Mucosa of descending colon (tissue), 3 donors: Measurements from ENCODE around the gene RGS6. TPM values are rescaled to one million over a fixed set of nuclear protein-coding genes. Genes with fewer than 3 reads are reported as not detected.
A peak's percentile ranks its signal among the peaks of the same experiment; 100 is the strongest.
"Not testable (repeated sequence)": the region's sequence is repeated elsewhere in the genome, so short reads cannot be mapped to it uniquely, and the experiment has no call there.

Source experiments
- ATAC-seq: fragments of 200-7000 bp; cut with Tn5 transposase; one replicate; pipeline ENCODE4 v1.9.1; 2020; ENCODE audit warnings: mild to moderate bottlenecking, moderate library complexity
- DNase-seq, 3 donors: peaks; one replicate each; pipeline ENCODE4 v3.0.0-alpha.2; 2020
- H3K36me3 ChIP-seq: fragments of 200-600 bp; one replicate; pipeline ENCODE4 v1.8.0; 2021; ENCODE audit warnings: low read depth, mild to moderate bottlenecking
- H3K4me1 ChIP-seq: fragments of 200-600 bp; one replicate; pipeline ENCODE4 v1.8.0; 2021; ENCODE audit warnings: low read depth, mild to moderate bottlenecking
- H3K4me3 ChIP-seq: fragments of 200-600 bp; one replicate; pipeline ENCODE4 v1.8.0; 2021; ENCODE audit warnings: mild to moderate bottlenecking
- H3K9me3 ChIP-seq: fragments of 200-600 bp; one replicate; pipeline ENCODE4 v1.8.0; 2021; ENCODE audit warnings: mild to moderate bottlenecking
- intact Hi-C, 2 donors: fragments of 100-400 bp; cut with DNase I in 1 of 2; cut with micrococcal nuclease in 1 of 2; formaldehyde crosslinking; loops; one replicate each; pipeline versions ENCODE4 v1.11.0 to v1.11.1; 2022; cut with DNase I, micrococcal nuclease
- total RNA-seq, 3 donors: library from RNA; stranded (reverse); fragmentation: NEBNext Ultra II Directional in 2 of 3; extraction: Animal tissue kit (Norgen Biotek cat#: 25700) in 2 of 3; gene quantifications; one replicate each; pipeline versions ENCODE4 v1.2.1 to v1.2.4, GENCODE V29; 2021 to 2023
- TF ChIP-seq, protein P1 (sequence below): fragments of 200-600 bp; IDR thresholded peaks from one replicate; pipeline ENCODE4 v1.8.0; 2022; ENCODE audit warnings: antibody characterized with exemption, mild to moderate bottlenecking
- donor health status: DM: no; HTN: no; CAD: no; lungs with moderate emphysema.
- donor health status: DM: no; HTN: no; CAD: no.
- donor health status: DM: no; HTN: yes; CAD: no.

The RGS6 gene
- total RNA-seq, 3 donors from 2014 or later, result 0.66 to 2.5 (median 0.94) TPM

DNA sequence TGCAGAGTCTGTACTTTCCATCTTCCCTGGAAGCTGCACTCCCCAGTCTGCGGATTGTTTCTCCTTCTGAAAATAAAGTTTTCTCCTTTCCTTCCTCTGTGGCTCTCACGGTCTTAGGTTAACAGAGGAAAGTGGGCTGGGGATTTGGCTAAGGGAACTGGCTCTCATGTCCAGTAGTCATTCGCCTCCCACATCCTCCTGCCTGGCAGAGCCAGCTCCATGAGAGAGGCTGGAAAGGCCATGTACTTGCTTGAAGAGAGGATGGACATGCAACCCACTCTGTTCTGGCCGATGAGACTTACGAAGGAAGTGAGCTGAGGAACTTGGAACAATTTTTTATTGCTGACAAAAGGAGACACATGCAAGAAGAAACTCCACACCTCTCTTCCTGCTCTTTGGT is 18.9 kb upstream of the RGS6 start:
- TF ChIP-seq, protein P1, sequence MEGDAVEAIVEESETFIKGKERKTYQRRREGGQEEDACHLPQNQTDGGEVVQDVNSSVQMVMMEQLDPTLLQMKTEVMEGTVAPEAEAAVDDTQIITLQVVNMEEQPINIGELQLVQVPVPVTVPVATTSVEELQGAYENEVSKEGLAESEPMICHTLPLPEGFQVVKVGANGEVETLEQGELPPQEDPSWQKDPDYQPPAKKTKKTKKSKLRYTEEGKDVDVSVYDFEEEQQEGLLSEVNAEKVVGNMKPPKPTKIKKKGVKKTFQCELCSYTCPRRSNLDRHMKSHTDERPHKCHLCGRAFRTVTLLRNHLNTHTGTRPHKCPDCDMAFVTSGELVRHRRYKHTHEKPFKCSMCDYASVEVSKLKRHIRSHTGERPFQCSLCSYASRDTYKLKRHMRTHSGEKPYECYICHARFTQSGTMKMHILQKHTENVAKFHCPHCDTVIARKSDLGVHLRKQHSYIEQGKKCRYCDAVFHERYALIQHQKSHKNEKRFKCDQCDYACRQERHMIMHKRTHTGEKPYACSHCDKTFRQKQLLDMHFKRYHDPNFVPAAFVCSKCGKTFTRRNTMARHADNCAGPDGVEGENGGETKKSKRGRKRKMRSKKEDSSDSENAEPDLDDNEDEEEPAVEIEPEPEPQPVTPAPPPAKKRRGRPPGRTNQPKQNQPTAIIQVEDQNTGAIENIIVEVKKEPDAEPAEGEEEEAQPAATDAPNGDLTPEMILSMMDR, result no peak
- ATAC-seq (no peak), DNase-seq (no peak)
- Histone ChIP-seq H3K36me3 (no peaks in the 10 kb centered on the region), H3K4me1 (no peaks in the 10 kb centered on the region), H3K4me3 (no peak overlapping the region), H3K9me3 (no peaks in the 10 kb centered on the region)
- intact Hi-C loops, result no loop called here

DNA sequence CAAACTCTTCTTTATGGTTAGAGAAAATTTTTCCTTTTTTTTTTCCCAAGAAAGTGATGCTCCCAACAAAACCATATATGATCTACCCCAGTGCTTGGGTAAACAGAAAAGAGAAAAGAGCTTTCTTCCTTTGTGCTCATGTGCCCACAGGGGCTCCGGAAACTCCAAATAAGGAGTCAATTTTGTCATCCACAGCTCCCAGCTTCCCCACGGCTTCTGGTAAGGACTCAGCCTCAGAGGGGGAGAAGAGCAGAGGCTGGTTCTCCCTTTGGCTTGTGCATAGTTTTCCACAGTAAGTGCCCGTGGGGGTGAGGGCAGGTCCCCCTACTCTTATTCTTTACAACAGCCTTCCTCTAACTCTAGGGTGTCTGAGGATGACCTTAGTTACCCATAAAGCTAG is 13.3 kb upstream of the RGS6 start:
- H3K4me3 ChIP-seq, result no peak overlapping the region
- DNase-seq, result no peak
- TF ChIP-seq, protein P1, result no peak
- H3K4me1 ChIP-seq, result no peaks in the 10 kb centered on the region
- H3K9me3 ChIP-seq, result no peaks in the 10 kb centered on the region
- intact Hi-C loops, result no loop called here
- no peak for ATAC-seq
- H3K36me3 ChIP-seq, result no peaks in the 10 kb centered on the region

DNA sequence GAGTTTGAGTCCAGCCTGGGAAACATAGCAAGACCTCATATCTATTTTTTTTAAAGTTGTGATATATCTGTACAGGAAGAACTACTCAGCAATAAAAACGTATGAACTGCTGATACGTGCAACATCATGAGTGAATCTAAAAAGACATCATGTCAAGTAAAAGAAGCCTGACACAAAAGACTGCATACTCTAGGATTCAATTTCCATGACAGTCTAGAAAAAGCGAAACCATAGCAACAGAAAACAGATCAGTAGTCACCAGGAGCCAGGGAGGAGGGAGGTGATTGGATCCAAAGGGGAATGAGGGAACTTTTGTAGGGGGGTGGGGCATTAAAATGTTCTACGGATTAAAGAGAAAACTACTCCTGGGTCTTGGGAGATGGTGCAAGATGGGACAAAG is 8.7 kb upstream of the RGS6 start:
- TF ChIP-seq, protein P1, result no peak
- no peak overlapping the region for H3K4me3 ChIP-seq
- H3K36me3 ChIP-seq, result no peaks in the 10 kb centered on the region
- no peak for DNase-seq
- H3K4me1 ChIP-seq, result no peaks in the 10 kb centered on the region
- H3K9me3 ChIP-seq, result no peaks in the 10 kb centered on the region
- no peak for ATAC-seq
- intact Hi-C loops, result no loop called here

DNA sequence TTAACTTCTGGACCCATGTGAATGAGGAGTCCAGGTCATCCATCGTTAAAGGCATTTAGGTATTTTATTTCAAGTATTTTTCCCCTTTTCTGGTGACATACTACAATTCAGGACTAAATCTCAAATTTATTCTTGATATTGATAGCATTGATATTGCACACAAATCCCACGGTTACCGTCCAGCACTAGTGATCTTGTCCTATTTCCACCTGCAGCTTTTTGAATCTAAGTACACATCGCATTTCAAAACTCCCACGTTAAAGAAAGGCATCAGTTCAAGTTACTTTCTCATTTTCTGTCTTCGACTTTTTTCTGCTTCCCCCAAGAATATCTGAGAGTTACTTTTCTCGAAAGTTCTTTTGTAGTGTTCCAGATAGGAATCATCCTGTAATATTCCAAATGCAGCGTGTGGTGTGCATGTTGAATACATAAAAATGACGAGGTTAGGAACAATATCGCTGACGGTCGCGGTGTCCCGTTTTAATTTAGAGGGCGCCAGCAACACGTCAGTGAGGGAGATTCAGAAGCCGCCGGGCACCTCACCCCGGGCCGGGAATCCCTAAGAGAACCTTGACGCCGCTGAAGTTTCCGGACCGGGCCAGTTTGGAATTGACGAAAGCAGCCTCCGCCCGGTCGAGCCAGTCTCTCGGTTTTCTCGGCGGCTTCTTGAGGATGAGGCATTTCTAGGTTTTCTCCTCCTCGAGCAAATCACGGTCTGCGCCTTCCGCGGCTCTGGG is 569 bp upstream of the RGS6 start:
- no peaks in the 10 kb centered on the region for H3K4me1 ChIP-seq
- H3K4me3 ChIP-seq, result no peak overlapping the region
- TF ChIP-seq, protein P1, result no peak
- peak; percentile 14 for ATAC-seq
- intact Hi-C loops, result no loop called here
- no peaks in the 10 kb centered on the region for H3K36me3 ChIP-seq
- DNase-seq, result peak in 1 of 3 donors; percentile 7
- H3K9me3 ChIP-seq, result no peaks in the 10 kb centered on the region

DNA sequence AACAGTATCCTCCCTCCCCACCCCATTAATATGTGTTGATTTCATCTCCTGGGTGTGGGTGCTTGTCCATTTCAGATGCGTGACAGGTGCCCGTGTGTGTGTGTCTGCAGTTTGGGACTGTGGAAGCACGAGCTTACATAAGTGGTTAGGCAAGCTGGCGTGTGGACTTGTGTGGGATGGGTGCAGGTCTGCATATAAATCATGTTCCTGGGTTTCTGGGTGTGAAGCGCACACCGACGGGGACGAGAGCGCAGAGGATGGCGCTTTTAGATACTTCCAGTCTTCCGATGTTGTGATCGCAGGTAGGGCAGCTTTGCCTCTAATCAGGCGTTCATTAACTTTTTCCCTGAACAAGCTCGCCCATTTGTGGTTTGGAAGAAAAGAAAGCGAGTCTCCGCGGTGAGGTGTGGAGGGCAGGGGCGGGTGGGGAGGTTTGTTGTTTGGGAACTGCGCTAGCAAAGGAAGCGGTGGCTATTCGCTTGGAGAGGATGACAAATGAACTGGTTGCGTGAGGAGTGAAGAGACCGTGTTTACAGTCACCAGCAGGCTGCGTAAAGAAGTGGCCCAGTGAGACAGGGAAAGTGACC is 865 bp downstream of the RGS6 start:
- Histone ChIP-seq H3K4me1 (no peaks in the 10 kb centered on the region), H3K9me3 (no peaks in the 10 kb centered on the region), H3K4me3 (no peak overlapping the region), H3K36me3 (no peaks in the 10 kb centered on the region)
- no peak for ATAC-seq
- DNase-seq, result no peak
- TF ChIP-seq, protein P1, result no peak
- intact Hi-C loops, result no loop called here

DNA sequence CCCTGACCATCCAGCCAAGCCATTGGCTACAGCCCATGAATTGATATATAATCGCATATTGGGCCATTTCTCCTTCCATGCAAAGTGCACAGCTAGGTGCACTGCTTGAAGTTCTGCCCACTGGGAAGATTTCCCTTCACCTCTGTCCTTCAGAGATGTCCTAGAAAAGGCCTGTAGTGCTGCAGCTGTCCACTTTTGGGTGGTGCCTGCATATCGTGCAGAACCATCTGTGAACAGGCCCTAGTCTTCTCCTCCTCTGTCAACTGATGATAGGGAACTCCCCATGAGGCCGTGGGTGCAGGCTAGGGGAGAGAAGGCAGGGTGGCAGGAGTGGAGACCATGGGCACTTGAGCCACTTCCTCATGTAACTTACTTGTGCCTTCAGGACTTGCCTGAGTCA is 6.0 kb downstream of the RGS6 start:
- H3K9me3 ChIP-seq, H3K36me3 ChIP-seq, intact Hi-C loops, H3K4me1 ChIP-seq, DNase-seq, ATAC-seq, H3K4me3 ChIP-seq: not testable (repeated sequence)

DNA sequence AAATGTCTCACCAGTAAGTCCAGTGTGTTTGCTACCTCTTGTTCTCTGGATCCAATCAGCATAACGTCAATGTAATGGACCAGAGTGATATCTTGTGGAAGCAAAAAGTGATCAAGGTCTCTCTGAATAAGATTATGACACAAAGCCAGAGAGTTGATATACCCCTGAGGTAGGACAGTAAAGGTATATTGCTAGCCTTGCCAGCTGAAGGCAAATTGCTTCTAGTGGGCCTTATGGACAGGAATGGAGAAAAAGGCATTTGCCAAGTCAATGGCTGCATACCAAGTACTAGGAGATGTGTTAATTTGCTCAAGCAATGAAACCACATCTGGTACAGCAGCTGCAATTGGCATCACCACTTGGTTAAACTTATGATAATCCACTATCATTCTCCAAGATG is 7.1 kb downstream of the RGS6 start:
- intact Hi-C loops, ATAC-seq, H3K4me3 ChIP-seq, DNase-seq, H3K9me3 ChIP-seq, H3K36me3 ChIP-seq, H3K4me1 ChIP-seq: not testable (repeated sequence)

DNA sequence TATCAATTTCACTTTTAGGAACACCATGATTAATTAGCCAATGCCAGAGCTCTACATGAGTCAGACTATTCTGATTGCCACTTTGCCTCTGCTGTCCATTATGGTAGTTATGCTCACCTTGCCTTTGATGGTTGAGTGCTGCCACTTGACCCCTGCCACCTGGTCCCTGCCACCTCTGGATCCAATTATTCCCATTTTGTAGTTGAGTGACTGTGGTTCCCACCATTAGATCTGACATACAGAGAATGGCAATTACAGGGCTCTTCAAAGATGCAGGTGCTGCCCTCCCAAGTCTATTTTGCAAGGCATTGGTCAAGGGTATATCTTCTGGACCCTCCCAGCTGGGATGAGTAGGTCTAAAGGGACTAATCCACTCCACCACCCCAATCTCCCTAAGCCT is 8.3 kb downstream of the RGS6 start:
- intact Hi-C loops, ATAC-seq, H3K4me1 ChIP-seq, H3K36me3 ChIP-seq, H3K4me3 ChIP-seq, DNase-seq, H3K9me3 ChIP-seq: not testable (repeated sequence)

DNA sequence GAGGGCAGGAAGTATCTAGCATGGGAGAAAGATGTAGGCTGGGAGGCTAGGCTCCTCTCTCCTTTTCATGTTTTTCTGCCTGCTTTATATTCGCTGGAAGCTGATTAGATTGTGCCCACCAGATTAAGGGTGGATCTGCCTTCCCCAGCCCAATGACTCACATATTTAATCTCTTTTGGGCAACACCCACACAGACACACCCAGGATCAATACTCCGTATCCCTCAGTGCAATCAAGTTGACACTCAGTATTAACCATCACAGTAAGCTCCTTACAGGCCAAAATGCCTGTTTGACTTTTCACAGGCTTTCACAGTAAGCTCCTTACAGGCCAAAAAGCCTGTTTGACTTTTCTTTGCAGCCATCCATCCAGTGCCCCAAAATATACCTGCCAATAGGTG is 9.4 kb downstream of the RGS6 start:
- H3K4me1 ChIP-seq, H3K9me3 ChIP-seq, H3K4me3 ChIP-seq, ATAC-seq, intact Hi-C loops, DNase-seq, H3K36me3 ChIP-seq: not testable (repeated sequence)
